Measurements from ENCODE around the gene SLC16A5.

- TF ChIP-seq, protein P1, sequence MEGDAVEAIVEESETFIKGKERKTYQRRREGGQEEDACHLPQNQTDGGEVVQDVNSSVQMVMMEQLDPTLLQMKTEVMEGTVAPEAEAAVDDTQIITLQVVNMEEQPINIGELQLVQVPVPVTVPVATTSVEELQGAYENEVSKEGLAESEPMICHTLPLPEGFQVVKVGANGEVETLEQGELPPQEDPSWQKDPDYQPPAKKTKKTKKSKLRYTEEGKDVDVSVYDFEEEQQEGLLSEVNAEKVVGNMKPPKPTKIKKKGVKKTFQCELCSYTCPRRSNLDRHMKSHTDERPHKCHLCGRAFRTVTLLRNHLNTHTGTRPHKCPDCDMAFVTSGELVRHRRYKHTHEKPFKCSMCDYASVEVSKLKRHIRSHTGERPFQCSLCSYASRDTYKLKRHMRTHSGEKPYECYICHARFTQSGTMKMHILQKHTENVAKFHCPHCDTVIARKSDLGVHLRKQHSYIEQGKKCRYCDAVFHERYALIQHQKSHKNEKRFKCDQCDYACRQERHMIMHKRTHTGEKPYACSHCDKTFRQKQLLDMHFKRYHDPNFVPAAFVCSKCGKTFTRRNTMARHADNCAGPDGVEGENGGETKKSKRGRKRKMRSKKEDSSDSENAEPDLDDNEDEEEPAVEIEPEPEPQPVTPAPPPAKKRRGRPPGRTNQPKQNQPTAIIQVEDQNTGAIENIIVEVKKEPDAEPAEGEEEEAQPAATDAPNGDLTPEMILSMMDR (IDR thresholded peaks at IDR 0.05): no peak
- no peak for TF ChIP-seq MYBL2 (CRISPR knock-in tag; IDR thresholded peaks at IDR 0.05)
- no peak; the same call in 1 of the 2 replicates for TF ChIP-seq ETV6 (CRISPR knock-in tag; IDR thresholded peaks at IDR 0.05)
- TF ChIP-seq, protein P2, sequence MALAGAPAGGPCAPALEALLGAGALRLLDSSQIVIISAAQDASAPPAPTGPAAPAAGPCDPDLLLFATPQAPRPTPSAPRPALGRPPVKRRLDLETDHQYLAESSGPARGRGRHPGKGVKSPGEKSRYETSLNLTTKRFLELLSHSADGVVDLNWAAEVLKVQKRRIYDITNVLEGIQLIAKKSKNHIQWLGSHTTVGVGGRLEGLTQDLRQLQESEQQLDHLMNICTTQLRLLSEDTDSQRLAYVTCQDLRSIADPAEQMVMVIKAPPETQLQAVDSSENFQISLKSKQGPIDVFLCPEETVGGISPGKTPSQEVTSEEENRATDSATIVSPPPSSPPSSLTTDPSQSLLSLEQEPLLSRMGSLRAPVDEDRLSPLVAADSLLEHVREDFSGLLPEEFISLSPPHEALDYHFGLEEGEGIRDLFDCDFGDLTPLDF (CRISPR knock-in tag; IDR thresholded peaks at IDR 0.05): no peak
- TF ChIP-seq NR3C1 (CRISPR knock-in tag; conservative IDR thresholded peaks at IDR 0.05; ENCODE audit: low read depth): no peak
- no peak for TF ChIP-seq NR1H2 (CRISPR knock-in tag; IDR thresholded peaks at IDR 0.05)
- TF ChIP-seq, protein P3, sequence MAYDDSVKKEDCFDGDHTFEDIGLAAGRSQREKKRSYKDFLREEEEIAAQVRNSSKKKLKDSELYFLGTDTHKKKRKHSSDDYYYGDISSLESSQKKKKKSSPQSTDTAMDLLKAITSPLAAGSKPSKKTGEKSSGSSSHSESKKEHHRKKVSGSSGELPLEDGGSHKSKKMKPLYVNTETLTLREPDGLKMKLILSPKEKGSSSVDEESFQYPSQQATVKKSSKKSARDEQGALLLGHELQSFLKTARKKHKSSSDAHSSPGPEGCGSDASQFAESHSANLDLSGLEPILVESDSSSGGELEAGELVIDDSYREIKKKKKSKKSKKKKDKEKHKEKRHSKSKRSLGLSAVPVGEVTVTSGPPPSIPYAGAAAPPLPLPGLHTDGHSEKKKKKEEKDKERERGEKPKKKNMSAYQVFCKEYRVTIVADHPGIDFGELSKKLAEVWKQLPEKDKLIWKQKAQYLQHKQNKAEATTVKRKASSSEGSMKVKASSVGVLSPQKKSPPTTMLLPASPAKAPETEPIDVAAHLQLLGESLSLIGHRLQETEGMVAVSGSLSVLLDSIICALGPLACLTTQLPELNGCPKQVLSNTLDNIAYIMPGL (CRISPR knock-in tag; IDR thresholded peaks at IDR 0.05): no peak; the same call in 1 of the 2 replicates
- TF ChIP-seq, protein P4, sequence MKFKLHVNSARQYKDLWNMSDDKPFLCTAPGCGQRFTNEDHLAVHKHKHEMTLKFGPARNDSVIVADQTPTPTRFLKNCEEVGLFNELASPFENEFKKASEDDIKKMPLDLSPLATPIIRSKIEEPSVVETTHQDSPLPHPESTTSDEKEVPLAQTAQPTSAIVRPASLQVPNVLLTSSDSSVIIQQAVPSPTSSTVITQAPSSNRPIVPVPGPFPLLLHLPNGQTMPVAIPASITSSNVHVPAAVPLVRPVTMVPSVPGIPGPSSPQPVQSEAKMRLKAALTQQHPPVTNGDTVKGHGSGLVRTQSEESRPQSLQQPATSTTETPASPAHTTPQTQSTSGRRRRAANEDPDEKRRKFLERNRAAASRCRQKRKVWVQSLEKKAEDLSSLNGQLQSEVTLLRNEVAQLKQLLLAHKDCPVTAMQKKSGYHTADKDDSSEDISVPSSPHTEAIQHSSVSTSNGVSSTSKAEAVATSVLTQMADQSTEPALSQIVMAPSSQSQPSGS (CRISPR knock-in tag; IDR thresholded peaks at IDR 0.05; ENCODE audit: borderline replicate concordance, low read depth): no peak
- no peak for TF ChIP-seq ZNF121 (CRISPR knock-in tag; IDR thresholded peaks at IDR 0.05)
- TF ChIP-seq KAT7 (CRISPR knock-in tag; IDR thresholded peaks at IDR 0.05; ENCODE audit: borderline replicate concordance): no peak
Observed at GRCh38 chr17:75130632-75131277, 43.0 kb downstream of the SLC16A5 start.
